GM04504 (cell line): ENCODE measurements around the gene RDH16.
"Not testable (repeated sequence)": the region's sequence is repeated elsewhere in the genome, so short reads cannot be mapped to it uniquely, and the experiment has no call there.

Source experiments
- DNase-seq: peaks from one replicate; pipeline ENCODE4 v3.0.0-alpha.2; 2012; ENCODE audit warnings: low read depth

The RDH16 gene

DNA sequence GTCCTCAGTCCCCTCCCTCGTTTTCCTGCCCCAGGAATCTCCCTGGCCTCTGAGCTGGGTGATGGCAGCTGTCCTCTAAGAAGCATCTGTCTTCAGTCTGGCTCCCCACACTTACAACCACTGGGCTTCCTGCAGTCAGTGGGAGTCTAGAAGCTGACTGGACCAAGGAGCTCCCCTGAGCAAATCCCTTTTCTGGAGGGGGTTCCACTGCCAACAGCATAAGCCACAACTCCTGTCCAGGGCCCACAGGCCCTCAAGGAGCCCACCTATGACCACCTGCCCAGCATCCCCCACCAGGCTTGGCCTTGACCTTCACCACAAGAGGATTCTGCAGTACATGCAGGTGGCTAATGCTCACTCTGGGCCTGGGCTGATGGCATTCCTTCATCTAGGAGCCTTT is 4.1 kb downstream of the RDH16 start:
- DNase-seq: no peak

DNA sequence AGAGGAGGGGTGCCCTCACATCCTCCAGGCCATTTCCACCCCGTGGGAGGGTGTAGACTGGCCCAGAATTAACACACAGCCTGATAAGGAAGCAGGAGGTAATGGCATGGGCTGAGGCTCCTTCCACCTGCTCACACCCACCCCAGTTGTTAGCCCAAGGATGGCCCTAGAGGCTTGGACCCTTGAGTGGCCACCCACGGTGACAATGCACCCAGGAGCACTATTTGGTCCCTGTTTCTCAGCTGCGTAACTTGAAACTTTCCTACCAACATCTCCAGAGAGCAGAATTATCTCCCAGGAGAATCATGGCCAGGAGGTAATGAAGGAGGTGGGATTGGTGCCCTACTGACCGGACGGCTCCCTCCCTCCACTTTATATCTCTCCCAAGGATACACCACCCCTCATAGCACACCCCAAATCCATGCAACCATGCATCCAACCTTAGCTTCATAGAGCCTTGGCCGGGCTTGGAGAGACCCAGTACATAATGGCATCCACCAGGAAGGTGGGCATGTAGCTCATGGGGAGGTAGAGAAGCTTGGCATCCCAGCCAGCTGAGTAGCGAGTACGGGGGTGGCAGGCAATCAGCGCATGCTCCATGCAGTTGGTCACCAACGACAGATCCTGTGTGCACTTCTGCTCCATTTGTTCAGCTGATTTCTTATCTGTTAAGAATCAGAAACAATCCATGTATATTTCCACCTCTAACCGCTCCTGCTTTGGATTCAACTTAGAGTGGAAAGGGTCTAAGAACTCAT is 5.6 kb downstream of the RDH16 start:
- no peak for DNase-seq

DNA sequence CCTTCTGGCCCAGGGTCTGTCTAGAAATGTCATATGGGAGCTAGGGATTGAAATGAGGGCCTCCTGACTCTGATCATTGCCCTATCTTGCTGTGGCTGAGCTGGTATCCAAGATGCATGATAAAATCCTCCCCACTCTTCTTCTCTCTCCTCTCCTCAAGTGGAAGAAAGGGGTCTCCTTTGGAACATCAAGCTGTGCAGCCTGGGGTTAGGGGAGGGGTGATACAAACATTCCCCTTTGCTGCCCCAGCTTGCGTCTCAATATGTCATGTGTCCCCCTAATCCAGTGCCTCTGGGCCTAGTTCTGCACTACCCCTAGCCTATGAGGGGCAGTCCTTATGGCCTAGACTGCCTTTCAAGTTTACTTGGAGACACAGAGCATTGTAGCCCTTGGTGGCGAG is 8.5 kb downstream of the RDH16 start:
- no peak for DNase-seq

DNA sequence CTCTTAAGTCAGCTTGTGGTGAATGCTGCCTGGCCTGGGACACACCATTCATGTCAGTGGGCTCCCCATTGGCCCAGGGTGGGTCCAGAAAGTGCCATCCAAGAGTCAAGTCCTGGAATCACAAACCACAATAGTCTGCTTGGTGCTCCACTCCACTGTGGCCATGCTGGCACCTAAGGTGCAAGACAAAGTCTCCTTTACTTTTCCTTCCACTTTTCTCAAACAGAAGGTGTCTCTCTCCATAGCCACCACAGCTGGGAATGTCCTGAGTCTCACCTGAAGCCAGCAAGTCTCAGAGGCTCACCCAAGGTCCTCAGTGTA is 9.0 kb downstream of the RDH16 start:
- no peak for DNase-seq

- no peak for DNase-seq
Observed at GRCh38 chr12:56947633-56948456, 9.6 kb downstream of the RDH16 start.

DNA sequence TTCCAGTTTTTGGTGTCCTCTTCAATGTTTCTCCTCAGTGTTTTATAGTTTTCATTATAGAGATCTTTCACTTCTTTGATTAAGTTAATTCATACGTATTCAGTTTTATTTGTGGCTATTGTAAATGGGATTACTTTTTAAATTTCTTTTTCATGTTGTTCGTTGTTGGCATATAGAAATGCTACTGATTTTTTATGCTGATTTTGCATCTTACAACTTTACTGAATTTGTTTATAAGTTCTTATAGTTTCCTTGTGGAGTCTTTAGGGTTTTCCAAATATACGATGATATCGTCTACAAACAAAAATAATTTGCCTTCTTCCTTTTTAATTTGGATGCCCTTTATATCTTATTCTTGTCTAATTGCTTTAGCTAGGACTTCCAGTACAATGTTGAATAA is 13.5 kb downstream of the RDH16 start:
- no peak for DNase-seq

- DNase-seq: not testable (repeated sequence)
Observed at GRCh38 chr12:56943374-56943773, 14.0 kb downstream of the RDH16 start.

- DNase-seq: peak; percentile 27
Observed at GRCh38 chr12:56941299-56942017, 15.9 kb downstream of the RDH16 start.

- DNase-seq: not testable (repeated sequence)
Observed at GRCh38 chr12:56940942-56941298, 16.5 kb downstream of the RDH16 start.

- DNase-seq: no peak
Observed at GRCh38 chr12:56935752-56936151, 21.7 kb downstream of the RDH16 start.

DNA sequence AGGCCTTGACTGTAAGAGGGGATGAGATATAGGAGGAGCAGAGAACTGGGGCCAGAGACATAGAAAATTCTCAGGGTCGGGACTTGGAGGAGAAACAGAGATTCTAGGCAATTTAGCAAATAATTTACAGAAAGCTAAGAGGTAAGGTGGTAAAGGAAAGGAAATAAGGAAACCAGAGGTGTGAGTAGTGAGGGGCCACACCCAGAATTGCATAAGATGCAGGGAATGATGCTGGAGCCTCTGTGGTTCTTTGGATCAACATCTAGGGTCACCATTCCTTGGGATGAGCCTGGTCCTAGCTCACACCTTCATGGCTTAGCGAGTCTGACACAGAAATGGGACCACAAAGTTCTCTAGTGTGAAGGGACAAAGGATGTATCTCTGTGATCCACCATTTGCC is 22.3 kb downstream of the RDH16 start:
- no peak for DNase-seq

DNA sequence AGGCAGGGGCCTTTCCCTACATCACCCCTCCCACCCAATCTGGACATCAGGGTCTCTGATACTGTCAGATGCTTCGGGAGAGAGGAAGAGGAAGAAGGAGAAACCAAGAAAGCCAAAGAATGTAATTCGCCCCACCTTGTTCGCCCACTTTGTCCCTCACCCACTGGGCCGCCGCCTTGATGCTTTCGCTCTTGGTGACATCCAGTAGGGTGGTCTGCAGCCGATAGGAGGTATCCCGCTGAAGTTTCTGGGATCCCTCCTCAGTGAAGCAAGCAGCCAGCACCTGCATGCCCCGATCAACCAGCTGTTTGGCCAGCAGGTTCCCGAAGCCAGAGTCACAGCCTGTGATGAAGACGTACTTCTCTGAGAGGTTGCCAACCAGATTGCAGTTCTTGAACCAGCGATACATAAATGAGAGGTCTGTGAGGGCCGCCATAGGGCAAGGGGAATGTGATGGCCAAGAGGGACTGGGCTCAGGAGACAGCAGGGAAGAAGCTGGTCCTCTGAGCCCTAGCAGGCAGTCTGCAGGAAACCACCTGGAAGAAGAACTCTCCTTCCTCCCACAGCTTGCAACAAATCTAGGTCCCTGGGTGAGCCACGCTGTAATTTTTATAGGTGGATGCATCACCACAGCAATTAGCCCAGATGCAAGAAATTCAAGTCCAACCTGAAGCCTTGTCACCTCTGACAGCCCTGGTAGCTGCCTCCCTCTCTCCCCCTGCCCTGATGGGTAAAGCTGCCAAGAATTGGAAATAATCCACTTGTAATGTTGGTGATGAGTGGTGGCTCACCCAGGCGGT is 23.4 kb downstream of the RDH16 start, which contains the start of gene SDR9C7:
Gene SDR9C7 (minus strand): TSS at position 583 of the 800 bp plus-strand sequence. CDS start 147 bp downstream, at position 436.
- no peak for DNase-seq

GRCh38 chr12:56932867-56933266 is 24.5 kb downstream of the RDH16 start:
- no peak for DNase-seq

DNA sequence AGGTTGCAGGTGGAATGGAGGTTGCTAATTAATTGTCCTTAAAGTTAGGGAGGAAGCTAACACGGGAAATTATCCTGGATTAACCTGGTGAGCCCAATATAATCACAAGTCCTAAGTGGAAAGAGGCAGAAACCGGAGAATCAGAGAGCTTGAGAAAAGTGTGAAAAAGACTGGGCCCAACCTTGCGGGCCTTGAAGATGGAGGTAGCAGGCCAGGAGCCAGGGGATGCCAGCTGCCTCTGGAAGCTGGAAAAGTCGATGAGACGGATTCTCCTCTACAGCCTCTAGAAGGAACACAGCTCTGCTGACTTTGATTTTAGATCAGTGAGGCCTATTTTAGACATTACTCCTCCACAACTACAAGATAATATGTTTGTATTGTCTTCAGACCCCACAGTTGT is 25.3 kb downstream of the RDH16 start:
- no peak for DNase-seq

DNA sequence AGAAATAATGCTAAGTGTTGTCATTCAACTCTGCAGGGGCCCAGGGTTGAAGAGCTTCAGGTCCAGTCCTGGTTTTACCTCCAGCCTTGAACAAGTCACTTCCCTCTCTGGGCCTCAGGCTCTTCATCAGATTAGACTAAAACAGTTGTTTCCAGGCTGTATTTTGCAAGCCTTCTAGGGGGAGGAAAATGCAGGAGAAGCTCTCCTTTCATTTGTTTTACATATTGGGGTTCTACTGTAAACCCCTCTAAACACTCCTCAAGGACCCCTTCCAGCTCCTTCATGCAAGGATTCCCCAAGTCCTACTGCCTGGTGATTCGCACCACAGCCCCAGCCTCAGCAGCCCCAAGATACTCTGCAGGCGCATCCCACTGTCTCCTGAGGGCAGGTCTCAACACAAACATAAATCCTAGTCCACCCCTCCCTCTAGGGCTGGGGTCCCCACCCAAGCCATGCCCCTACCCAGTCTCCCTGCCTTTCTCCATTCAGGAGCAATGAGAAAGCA is 25.9 kb downstream of the RDH16 start:
- peak; percentile 29 for DNase-seq

- DNase-seq: no peak
Observed at GRCh38 chr12:56930241-56930640, 27.2 kb downstream of the RDH16 start.

GRCh38 chr12:56929780-56930179 is 27.6 kb downstream of the RDH16 start:
- DNase-seq: no peak

- DNase-seq: no peak
Observed at GRCh38 chr12:56928262-56928661, 29.1 kb downstream of the RDH16 start.

DNA sequence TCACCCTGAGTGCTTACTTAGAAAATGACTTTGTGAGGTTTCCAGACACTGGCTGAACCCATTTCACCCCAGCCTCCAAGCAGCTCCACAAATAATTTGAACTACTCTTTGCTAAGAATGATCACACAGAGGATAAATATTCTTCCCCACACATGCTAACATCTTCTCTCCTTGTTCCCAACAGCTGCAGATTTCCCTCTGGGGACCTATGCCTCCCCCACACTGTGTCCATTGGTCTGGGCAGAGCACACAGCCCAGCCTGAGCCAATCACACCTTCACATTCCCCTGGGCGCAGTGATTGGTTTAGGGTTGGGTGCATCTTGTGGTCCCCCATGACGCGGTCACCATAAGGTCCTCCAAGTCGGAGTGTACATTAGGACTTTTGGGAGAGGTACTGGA is 30.1 kb downstream of the RDH16 start:
- DNase-seq: no peak

DNA sequence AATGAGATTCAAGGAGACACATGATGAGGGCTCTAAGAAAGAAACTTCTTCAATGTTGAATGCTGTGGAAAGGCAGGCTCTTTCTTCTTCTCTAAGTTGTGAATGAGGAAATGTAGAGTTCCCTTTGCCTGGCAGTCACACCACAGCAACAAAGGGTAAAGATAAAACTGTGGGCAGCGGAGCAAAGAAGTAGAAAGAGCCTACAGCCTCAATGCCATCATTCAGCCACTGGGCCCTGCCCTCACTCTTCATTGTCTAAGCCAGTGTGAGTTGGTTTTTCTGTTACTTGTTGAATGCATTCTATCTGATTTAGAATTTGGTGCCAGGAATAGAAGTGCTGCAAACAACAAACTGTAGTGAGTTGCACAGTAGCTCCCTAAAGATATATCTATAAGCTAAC is 35.4 kb downstream of the RDH16 start:
- DNase-seq: no peak

DNA sequence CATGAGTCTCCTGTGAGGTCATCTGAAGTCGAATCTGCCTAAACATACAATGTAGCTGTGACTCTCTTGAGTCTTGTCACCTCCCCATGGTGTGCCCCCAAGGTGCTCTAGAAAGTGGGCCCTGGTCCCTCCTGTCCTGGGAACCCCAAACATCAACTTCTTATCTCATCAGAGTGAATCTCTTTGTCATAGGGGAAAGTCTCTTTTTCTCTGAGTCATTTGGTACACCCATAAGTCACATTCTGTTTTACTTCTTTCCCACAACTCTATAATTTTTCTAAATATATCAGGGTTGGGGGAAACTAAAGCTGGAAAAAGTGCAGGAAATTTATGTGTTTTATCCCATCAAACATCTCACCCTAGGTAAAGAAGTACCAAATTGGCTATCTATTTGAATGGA is 36.1 kb downstream of the RDH16 start:
- no peak for DNase-seq

DNA sequence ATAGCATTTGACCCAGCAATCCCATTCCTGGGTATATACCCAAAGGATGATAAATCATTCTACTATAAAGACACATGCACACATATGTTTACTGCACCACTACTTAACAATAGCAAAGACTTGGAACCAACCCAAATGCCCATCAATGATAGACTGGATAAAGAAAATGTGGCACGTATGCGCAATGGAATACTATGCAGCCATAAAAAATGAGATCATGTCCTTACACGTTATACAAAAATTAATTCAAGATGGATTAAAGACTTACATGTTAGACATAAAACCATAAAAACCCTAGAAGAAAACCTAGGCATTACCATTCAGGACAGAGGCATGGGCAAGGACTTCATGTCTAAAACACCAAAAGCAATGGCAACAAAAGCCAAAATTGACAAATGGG is 39.3 kb downstream of the RDH16 start:
- not testable (repeated sequence) for DNase-seq
